ENCODE results near the gene MTMR12. TPM values are rescaled to one million over a fixed set of nuclear protein-coding genes. Genes with fewer than 3 reads are reported as not detected.

Gene MTMR12
- total and polyA plus RNA-seq, 2 of the 13 experiments (the other 11 are each of a cell fraction or from before 2014, with no cell fraction given): 23.4 to 36.6 TPM

- H3K9me3 ChIP-seq (ENCODE audit: low read length): no peaks in the 10 kb centered on the region
- H4K20me1 ChIP-seq (ENCODE audit: insufficient read depth, low read length): no peaks in the 10 kb centered on the region
- no TSS peak for BruUV-seq (replicated peaks)
- H3K4me1 ChIP-seq (ENCODE audit: insufficient read depth, low read length): peaks cover 58% of the 10 kb centered on the region
- 93% methylated on average over 13 of the region's 13 CpGs for WGBS (ENCODE audit: low lambda C conversion rate)
- no peak overlapping the region for H3K9ac ChIP-seq (ENCODE audit: insufficient read depth, low read depth, low read length)
- H2AFZ ChIP-seq (ENCODE audit: low read length): no peak overlapping the region
- no peaks in the 10 kb centered on the region for H3K36me3 ChIP-seq (replicated peaks in 1 of 2; ENCODE audit: control insufficient read depth in 1 of 2, insufficient read depth in 2 of 2, low read length in 2 of 2)
- ATAC-seq (no peak), DNase-seq (ENCODE audit: low spot score) (no peak), FAIRE-seq (no peak)
- POLR2A ChIA-PET: interaction anchor here (1.3 kb wide), 1 partner anchor 33 kb away, joined by 3 read pairs; the partner anchor contains the start of gene GOLPH3
- in situ Hi-C loops (cut with HindIII; ENCODE audit: extremely low pct_ligation_motif_present, low pct_unique_long_range_greater_than_20kb): no loop called here
- H3K27ac ChIP-seq (ENCODE audit: extremely low read length, insufficient read depth, low read length): no peak overlapping the region
- TF ChIP-seq MAFK (conservative IDR thresholded peaks at IDR 0.05 in 1 of 2, IDR thresholded peaks at IDR 0.05 in 1 of 2; ENCODE audit: low read length in 2 of 2) (0 out of 4 replicates have a peak, but pooled peaks of 1 of the 2 experiments have one; percentile 4), ZNF142 (CRISPR knock-in tag; IDR thresholded peaks at IDR 0.05) (no peak)
- intact Hi-C loops (cut with micrococcal nuclease; ENCODE audit: unreplicated experiment): no loop called here
- no peak overlapping the region for H3K4me3 ChIP-seq (replicated peaks in 1 of 3; ENCODE audit: insufficient read depth in 1 of 3, low read depth in 2 of 3, low read length in 3 of 3)
- CTCF ChIA-PET (ENCODE audit: low intra/inter-chr PET ratio, low total read pairs): no interaction called here
- H3K4me2 ChIP-seq (ENCODE audit: low read depth, low read length): no peak overlapping the region
- H3K79me2 ChIP-seq (ENCODE audit: insufficient read depth, low read length): no peaks in the 10 kb centered on the region
- no peaks in the 10 kb centered on the region for H3K27me3 ChIP-seq (ENCODE audit: control insufficient read depth in 1 of 2, insufficient read depth in 2 of 2, low read length in 2 of 2)
These were observed 106.0 kb downstream of the MTMR12 start for GRCh38 chr5:32206509-32207354.

All from HepG2 (cell line).